22Rv1 (cell line): ENCODE data around the gene GMPS.

ENCODE experiments used
- H3K27ac ChIP-seq: fragments of 450-650 bp; 2 replicates; pipeline ENCODE4 v1.5.1; 2017
- CTCF ChIP-seq: fragments of 450-650 bp; IDR thresholded peaks from 2 replicates; pipeline ENCODE4 v1.5.1; 2017; ENCODE audit warnings: mild to moderate bottlenecking
- ZFX ChIP-seq: fragments of 450-650 bp; IDR thresholded peaks from 2 replicates; pipeline ENCODE4 v1.6.1; 2017; ENCODE audit warnings: antibody characterized with exemption, borderline replicate concordance

The GMPS gene

DNA sequence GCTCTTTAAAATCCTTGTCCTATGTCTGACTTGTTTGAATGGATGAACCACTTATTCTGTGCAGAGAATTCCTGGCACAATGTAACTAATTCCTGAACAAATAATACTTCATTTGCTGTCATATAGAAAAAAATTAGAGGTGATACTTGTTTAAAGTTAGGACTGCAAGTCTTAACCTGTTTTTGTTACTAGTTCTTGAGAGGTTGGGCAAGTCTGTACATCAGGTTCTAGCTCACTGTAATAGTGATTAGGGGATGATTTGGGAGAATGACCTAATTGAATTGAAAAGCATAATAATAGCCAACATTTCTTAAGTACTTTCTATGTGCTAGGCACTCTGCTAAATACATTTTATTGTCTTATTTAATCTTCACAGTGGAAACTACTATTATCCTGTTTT lies 49.3 kb downstream of the GMPS start:
- no peak overlapping the region for H3K27ac ChIP-seq

DNA sequence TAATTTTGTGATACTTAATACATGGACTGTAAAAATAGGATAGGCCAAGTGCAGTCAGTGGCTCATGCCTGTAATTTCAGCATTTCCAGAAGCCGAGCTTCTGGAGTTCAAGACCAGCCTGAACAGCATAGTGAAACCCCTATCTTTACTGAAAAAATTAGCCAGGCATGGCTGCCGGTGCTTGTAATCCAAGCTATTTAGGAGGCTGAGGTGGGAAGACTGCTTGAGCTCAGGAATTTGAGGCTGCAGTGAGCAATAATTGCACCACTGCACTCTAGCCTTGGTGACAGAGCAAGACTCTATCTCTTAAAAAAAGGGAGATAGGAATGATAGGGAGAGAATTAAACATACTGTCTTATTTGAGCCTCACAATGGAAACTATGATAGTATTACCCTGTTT lies 51.0 kb downstream of the GMPS start:
- no peak overlapping the region for H3K27ac ChIP-seq
- TF ChIP-seq CTCF (no peak), ZFX (no peak)

More for the DNA sequence above, 49.3 kb downstream of the GMPS start:
- no peak for TF ChIP-seq ZFX
- TF ChIP-seq CTCF, result no peak

- H3K27ac ChIP-seq, result no peak overlapping the region
- TF ChIP-seq ZFX (no peak), CTCF (no peak)
These were observed 63.8 kb downstream of the GMPS start for GRCh38 chr3:155934230-155934629.

DNA sequence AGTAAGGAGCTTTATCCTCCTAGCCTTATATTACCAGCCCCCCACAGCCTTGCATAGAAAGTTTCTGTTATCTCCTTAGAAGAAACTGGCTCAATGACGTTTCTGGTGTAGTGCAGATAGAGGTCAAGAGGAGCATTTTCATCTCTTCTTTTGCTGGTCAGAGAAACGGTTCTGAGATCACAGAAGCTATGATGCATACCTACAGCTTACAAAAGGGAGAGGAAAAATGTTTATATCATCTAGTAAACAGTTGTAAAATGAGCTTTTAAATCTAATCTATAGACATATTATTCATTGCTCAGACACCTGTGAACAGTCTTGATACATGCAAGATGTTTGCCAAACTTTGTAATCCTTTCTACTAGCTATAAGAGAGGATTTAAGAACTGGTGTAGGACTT lies 68.0 kb downstream of the GMPS start:
- no peak overlapping the region for H3K27ac ChIP-seq
- TF ChIP-seq CTCF (no peak), ZFX (no peak)

GRCh38 chr3:155941354-155941753 lies 70.9 kb downstream of the GMPS start:
- no peak overlapping the region for H3K27ac ChIP-seq
- TF ChIP-seq ZFX, result no peak
- no peak for TF ChIP-seq CTCF

- H3K27ac ChIP-seq, result no peak overlapping the region
- no peak for TF ChIP-seq ZFX
- no peak for TF ChIP-seq CTCF
These were observed 73.6 kb downstream of the GMPS start for GRCh38 chr3:155944081-155944480.

DNA sequence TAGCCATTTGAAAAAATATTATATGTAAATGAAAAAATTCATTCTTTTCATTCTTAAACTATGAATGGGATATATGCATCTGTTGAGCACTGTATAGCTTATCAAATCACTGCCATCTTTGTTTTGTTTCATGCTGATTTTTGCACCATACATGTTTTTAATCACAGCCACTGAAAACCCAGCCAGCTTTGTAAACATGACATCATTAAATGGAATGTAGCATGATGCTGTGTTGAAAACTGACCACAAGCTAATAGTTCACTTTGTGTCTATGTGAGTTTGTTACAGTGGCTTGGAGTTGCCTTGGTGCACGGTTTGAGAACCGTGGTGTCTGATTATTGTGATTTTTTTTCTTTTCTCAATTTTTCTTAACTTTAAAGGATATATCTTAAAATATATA lies 75.7 kb downstream of the GMPS start:
- H3K27ac ChIP-seq, result no peak overlapping the region
- TF ChIP-seq ZFX (no peak), CTCF (no peak)
